NAMALWA (cell line): ENCODE results near the gene DHX32.

Experiments used
- DNase-seq: peaks from one replicate; pipeline ENCODE4 v3.0.0-alpha.2; 2015; ENCODE audit warnings: low spot score

DHX32 gene

DNA sequence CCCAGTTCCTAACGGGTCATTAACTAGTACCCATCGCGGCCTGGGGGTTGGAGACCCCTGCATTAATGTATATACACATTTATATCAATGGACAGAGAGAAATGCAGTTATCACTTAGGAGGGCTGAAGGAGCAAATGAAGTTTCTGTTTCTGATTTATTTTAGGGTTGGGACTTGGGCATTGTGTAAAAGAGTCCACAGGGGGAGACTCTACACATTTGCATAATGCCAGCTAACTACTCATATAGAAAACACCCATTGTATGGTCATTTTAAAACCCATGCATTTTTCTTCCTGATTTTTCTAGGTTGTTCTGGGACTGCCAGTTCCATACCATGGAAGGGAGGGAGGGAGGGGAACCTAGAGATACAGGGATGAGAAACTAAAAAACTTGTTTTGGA, 34.2 kb downstream of the DHX32 start:
- DNase-seq, result no peak

DNA sequence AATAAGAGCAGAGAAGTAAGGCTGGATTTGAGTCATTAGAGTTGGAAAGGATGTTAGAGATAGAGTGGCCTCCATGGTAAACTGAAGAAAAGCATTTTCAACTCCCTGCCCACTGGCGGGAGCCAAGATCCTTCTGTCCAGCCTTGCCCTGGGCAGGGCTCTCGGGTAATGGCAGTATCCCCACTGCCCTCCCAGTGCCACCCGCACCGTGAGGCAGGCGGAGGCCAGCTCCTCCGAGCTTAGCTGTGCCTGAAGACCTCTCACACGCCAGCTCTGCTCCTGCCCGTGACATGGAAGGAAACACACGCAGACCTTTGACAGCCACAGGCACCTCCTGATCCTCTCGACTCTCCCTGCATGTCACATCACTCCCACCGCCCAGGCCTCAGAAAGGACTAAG, 35.5 kb downstream of the DHX32 start:
- DNase-seq, result no peak

DNA sequence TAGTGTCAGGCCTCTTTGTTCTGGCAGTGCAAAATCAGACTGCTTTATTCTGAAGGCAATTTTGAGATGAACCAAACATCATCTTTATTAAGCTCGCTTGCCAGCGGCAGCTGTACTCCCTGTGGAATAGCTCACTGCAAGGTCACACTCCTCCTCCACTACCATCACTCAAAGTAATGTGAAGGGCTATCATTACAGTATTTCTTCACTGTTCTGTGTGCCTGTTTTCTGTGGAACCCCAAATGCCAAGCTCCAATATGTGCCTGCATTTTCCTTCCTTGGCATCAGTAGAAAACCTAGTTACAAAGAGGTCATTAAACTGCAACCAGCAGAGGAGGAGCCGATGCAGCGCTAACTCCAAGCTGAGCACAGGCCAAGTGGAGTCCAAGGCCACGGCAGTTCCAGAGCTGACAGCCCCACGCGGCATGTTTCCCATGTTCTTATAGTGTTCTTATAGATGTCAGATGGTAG, 36.3 kb downstream of the DHX32 start:
- DNase-seq, result no peak

DNA sequence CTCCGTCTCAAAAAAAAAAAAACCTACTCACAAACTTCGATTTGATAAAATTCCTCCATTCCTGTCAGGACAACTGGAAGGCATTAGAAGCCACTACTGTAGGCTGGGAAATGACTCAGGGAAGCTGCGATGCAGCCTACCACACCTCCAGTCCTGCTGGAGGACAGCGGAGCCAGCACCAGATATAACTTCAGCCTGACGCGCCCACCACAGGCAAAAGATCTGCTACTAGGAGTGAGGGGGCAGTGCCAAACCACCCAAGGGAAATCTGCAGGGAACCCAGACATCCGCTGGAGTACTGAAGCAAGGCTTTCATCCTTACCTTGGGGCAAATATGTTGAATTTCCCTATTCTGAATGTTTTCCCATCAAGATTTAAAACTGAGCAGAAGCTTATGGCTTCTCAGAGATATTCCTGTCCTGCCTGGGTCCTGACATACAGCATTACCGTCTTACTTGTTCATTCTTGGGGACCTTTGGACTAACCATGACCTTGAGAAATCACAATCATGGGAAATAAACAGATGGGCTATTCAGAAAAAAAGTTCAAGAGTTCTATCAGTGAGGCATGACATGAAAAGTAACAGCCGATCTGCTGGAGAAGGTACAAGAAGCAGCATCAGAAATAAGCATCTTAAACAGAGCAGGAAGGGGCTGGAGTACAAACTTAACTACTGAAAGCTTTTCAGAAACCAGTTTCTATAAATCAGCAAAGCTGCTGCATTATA, 37.3 kb downstream of the DHX32 start:
- no peak for DNase-seq

DNA sequence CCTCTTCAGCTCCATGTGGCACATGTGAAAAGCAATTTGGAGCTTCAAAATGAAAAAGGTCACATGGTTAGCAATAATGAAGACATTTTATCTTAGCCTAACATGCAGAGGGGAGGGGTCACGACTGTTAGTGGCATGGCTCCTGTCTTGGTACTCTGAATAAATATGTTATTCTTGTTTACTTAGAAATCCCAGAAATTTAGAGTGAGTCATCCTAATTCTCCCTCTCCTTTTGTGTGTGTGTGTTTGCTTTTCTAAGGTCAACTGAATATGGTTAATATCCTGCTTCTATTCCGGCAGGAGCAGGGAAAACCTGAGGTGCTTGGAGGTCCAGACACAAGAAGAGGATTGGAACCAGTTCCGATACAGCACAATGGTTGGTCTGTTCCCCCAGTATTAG, 40.1 kb downstream of the DHX32 start:
- no peak for DNase-seq

DNA sequence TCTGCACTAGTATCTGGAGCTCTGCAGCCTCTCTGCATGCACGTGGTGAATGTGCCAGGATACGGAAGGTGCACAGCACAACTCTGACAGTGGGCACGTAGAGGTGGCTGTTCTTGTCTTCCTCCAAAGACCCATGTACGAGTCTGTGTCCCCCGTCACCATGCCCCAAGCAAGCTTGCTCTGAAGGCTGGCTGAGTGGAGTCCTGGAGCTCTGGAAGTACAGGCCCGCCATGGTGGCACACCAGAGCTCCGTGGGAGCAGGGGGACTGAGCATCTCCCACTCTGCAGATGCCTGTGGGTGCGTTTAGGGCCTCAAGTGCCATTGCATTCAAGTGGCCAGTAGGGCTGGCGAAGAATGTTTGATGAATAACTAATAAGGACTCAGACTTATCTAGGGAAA, 40.7 kb downstream of the DHX32 start:
- DNase-seq, result no peak

DNA sequence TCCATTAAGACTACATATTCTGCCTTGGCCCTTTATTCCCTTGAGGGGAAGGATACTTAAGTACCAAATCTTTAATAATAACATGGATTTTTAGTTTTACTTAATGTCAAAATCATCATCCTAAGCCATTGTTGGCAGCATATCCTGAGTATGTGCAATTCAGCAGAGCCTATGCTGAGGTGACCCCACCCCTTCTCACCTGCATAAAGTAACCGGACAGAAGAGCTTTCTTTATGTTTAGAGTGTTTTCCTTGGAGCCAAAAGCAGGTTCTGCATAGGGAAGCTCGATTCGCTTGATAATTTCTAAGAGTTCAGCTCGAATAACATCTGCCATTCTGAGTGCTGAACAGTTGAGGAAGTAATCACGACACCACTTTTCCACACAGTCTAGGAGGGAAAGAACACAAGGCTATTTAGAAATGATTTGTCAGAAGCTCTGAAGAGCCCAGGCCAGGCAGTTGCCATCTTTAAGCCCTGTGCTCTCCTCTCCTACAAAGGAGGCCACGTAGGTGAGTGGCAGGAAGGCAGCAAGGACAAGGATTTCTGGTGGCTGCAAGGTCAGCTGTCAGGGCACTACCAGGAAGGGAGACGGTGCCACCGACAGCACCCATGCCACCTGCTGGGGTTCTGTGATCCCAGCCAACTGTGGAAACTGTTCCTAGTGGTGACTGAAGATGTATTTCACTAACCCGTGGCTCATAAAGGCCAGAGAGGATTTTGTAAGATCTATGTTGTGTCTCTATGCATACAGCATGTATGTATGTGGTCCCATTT, 42.1 kb downstream of the DHX32 start:
- no peak for DNase-seq

DNA sequence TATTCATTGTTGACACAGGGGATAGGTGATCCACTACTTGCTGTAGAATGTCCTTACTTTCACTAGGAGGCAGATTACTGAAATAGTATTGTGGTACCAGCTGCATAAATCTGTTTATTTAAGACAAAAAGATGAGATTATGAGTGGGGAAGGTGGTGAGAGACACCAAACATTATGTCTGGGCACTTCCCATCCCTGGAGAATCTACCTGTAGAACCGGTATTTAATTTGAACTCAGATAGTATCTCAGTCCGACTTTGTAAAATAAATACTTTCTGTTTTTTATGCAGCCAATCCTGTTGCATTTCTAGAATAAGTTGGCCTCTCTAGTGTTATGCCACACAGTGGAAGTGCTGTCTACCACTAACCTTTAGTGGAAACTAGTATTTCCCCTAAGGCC, 44.3 kb downstream of the DHX32 start:
- DNase-seq, result no peak

DNA sequence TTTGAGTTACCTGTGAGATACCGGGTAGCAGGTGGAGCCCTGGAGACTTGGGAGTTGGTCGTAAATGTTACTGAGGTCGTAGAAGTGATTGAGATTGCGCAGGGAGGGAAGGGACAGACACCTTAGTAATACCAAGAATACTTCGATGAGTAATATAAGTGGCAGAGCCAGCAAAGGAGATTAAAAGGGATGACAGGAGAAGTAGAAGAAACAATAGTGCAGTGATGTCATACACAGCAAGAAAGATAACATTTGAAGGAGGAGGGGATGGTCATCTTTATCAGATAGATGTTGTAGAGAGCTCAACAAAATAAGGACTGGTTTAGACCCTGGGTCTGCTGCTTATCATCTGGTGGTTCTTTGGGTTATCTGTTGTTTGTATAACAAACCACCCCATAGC, 52.8 kb downstream of the DHX32 start:
- no peak for DNase-seq

DNA sequence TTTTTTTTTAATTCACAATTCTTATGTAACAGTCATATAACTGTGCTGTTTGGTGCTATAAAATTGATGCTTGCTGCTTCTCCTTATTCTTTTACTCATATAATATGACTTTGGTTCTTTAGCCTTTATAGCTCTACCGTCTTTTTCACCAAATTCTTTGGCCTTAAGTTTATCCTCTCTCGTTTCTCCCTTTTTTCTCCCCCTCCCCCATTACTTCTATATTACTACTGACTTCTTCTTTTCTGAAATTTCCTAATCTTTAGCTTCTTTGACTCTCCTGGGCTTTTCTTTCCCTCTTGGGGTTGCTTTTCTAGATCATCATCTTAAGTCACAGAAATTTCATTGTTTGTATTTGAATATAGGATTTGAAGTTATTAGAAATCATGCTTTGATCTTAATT, 54.0 kb downstream of the DHX32 start:
- DNase-seq, result no peak

DNA sequence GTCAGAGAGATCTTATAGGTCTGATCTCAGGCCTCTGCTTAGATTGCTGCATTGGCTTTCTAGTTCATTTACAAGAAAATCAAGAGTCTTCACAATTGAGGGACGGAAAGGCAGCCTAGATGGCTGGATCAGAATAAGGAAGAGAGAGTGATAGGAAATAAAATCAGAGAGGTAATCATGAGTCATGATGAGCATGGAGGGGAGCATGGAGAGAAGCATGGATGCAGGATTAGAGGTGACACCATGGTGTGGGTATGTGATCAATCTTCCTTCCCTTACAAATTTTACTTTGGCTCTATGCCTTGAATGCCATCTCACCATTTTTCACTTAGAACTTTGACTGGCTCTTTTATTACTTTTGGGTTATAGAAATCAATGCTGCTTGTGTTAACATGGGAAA, 56.4 kb downstream of the DHX32 start:
- no peak for DNase-seq

DNA sequence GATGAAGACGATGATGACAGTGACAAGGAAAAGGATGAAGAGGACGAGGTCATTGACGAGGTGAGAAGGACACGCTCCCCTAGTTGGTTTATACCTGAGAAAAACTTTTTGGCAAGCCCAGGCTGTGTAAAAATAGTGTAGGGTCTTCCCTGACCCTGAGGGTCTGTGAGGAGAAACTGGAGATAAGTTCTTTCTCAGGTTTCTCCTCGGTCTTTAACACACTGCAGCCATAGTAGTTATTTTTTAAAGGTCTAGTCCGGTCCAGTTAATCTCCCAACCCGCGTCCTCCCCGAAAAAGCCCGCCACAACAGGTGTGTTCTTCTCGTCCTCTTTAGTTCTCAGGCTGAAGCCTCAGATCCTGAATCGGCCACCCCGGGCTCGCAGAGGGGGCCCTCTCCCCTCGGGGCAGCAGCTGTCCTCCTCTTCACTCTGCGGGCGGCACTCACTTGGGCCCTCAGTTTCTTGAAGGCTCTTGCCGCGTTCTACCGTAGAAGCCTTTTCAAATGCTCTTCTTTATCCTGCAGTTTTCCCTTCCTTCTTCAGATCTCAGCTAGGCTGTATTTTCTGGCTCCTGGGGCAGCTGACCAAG, 57.3 kb downstream of the DHX32 start:
- no peak for DNase-seq

DNA sequence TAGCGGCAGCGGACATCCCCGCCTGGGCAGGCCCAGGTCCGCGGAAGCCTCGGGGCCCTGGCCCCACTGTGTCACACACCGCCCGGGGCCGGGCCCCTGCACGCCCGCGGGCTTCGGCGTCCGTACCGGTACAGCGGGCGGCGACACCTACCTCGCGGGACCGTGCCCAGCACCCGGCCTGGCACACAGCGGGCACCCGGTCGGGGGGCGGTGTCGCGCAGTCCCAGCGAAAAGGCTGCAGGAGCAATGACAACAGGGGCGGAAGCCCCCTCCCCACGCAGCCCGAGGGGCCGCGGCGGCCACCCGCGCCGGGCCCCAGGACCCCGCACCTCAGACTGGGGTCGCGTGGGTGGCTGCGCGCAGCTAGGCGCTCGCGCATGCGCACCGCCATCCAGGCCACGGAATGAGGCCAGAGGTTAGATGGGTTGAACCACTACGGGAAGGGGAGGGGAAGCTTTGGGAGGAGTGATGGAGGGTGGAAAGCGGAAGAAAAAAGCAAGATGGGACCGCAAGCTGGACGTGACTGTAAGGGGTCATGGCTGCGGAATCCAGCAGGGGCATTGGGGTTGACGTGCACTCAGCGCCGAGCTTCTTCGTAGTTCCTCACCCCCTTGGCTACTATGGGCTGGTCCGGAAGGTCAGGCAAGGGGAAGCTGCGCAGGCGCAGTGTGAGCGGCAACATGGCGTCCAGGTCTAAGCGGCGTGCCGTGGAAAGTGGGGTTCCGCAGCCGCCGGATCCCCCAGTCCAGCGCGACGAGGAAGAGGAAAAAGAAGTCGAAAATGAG, 58.0 kb downstream of the DHX32 start, which contains the start of the genes BCCIP and UROS:
TSS of gene BCCIP (plus strand) at position 669 of the 785 bp plus-strand sequence. CDS start at position 681, 12 bp downstream.
TSS of gene UROS (minus strand) at position 381 of the 785 bp plus-strand sequence. CDS start 6,759 bp downstream, outside the sequence.
- peak; percentile 94 for DNase-seq

DNA sequence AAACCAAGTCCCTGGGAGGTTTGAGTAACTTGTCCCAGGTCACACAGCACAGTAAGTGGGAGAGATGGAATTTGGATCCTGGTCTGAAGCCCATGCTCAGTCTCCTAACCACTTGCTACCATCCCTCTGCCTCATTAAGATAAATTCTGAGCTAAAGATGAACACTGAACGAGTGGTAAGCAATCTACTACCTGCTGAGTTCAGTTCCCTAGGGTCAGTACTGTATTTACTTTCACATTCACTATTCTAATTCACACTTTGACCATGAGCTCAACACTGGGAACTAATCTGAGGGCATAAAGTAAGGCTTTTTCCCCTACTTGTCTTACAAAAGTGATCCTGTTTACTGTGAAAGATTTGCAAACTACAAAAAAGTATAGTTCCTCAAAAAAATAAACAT, 60.4 kb downstream of the DHX32 start:
- no peak for DNase-seq

DNA sequence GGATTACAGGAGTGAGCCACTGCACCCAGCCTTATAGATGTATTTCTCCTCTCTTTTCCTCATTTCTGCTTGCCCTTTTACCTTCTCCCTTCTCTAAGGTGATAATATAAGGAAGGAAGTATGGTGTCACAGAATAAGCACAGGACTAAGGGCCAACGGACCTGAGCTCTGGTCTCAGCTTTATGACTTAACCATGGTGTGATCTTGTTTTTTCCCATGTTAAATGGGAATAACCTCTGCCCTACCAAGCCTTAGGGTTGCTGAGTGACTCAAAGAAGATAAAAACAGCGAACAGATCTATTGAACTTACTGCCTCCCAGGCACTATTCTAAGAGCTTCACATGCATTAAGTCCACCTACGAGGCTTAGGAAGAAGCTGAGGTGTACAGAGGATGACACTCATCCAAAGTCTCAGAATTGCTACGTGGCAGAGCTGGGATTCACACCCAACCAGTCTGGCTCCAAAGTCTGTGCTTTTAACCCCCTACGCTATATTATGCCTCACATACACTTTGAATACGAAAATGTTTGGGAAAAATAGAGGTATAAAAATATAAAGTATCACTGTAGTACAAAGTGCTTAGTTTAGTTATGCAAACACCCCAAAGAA, 63.6 kb downstream of the DHX32 start:
- no peak for DNase-seq

DNA sequence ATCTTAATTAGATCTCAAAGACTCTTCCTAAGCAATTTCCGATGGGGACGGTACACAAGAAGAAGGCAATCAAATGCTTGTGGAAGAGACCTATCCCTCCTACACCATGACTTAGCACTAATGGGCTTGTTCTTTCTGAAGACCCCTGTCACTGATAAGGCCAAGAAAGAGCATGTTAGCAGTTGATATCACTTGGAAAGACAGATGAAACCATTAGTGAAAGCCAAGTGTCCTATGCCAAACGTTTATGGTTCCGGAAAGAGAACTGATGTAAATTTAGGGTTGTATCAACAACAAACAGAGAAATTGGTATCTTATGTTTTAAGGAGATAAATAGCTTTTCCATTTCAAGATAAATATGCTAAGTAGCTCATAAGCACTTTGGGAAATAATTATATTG, 64.5 kb downstream of the DHX32 start:
- DNase-seq, result no peak

DNA sequence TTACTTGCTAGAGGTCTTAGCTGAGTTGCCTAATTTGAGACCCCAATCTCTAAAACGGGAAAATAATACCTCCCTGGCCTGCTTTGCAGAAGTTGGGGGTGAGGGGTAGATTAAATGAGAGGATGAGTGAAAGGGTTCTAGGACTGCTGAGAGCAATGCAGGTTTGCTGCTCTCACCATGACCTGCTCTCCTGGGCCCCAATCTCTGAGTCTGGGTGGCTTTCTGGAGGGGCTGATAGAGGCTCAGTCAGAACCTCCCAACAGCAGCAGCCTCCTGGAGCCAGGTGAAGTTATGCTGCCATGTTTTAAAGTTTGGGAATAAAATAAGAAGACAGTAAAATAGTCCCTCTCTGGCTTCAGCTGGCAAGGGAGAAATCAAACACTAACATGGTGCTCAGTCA, 65.3 kb downstream of the DHX32 start:
- DNase-seq, result no peak

DNA sequence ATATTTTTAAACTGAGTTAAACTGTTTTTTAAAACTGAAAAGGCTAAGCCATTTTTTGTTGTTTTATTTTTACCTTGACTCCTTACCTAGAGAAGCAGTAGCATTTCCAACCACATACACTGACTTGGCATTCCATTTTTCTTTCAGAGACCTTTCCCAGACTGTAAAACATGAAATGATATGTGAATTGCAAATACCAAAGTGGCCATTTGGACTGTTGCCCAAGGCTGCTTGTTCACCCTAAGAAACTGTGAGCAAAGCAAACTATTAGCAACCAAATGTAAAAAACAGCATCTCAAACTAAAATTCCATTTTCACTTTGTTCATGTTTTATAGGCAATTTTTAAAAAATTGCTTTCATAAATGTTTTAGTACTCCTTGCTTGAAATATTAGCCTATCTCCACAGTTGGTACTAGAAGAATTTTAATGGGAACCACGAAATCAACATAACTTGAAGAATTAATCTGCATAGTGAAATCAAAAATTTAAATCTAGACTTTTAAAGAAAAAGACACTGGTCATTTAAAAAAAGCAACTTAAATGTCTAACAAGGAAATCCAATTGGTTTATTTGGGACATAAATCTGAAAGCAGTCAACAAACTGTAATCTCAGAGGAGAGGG, 68.9 kb downstream of the DHX32 start:
- DNase-seq, result no peak

DNA sequence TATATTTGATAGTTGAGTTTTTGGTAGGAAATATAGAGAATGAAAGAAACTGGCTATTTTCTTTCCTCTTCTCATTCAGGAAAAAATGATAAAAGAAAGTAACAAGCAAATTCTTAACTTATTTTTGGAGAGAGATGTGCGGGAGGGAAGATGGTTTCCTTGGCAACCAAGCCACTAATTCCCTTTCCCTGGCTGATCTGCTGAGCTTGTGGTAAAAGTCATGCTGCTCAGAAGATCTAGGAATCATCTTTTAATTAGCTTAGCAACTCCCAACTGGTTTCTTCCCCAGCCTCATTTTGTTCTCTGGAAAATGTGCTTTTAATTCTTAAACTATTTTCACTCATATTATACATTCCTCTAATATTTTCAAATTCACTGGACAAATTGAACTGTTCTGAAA, 69.8 kb downstream of the DHX32 start:
- DNase-seq, result no peak

DNA sequence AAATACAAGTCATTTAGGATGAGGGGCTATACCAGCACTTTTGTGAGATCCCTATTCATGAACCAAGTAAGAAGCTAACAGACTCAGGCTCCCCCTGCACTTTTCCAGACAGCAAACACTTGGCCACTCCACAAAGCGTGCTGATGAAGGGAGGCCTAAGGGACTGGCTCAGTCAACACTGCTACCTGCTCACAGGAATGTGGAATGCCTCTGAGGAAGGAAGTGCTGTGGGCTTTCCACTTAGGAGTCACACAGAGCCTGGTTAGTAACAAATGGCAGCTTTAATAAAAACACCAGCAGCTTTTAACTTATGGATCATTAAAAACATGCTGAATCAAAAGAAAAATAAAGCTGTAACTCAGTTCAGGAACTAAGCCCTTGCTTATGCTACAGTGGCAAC, 73.0 kb downstream of the DHX32 start:
- no peak for DNase-seq

DNA sequence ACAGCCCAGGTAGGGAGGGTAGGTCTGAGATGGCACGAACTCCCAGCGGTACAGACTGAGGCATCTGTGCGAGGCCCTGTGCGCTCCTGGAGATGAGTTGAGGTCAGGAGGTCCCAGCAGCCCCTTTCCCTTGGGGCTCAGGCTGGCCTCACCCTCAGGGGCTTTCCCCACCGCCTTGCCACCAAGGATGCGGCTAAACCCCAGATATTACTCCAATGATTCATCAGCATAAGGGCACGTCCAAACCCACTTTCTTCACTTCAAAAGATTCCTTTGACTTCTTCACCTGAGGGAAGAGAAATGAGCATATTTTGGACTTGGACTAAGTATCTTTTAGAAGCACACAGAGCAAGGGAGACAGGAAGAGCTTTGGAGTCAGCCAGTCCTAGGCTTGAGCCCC, 78.4 kb downstream of the DHX32 start:
- no peak for DNase-seq
